Measurements from ENCODE around the gene KREMEN1. TPM values are rescaled to one million over a fixed set of nuclear protein-coding genes. Genes with fewer than 3 reads are reported as not detected.
A peak's percentile ranks its signal among the peaks of the same experiment; 100 is the strongest.

KREMEN1 gene
- total and polyA plus RNA-seq, 8 donors, result 24.6 to 49.7 (median 33.6) TPM

DNA sequence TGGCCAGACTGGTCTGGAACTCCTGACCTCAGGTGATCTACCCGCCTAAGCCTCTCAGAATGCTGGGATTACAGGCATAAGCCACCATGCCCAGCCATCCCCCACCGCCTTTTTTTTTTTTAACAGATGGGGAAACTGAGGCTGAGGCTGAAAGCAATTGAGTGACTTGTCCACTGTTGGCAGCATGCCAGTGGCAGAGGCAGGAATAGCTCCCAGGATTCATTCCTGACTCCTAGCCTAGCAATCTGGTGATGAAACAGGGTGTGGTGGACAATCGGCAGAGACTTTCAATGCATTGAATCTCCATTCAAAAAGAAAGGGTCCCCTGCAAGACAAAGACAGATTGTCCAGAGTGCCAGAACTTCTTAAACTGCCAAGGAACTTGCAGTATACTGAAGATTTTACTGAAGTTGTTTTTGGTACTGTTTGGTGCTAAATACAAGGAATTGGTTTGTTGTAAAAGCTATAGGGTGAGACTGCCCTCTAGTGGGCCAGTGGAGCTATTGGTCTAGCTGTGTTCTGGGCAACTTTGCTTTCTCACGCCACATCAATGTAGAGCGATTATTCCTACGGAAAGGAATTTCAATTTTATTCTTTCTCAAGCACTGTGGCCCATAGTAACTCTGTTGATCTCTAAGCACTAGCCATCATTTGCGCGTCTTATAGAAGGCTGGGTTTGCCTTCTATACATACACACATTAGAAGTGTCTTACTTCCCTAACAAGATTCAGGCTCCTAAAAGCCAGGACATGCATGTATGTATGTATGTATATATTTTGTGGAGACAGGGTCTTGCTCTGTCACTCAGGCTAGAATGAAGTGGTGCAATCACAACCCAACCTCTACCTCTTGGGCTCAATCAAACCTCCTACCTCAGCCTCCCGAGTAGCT is 32.2 kb upstream of the KREMEN1 start:
- Histone ChIP-seq H3K4me3 (no peak overlapping the region), H3K27ac (peak overlapping the region in 1 of 2 donors; percentile 13), H3K27me3 (no peaks in the 10 kb centered on the region), H3K36me3 (no peaks in the 10 kb centered on the region), H3K9me3 (no peaks in the 10 kb centered on the region), H3K4me1 (peaks cover 14 to 21% of the 10 kb centered on the region in 2 donors)
- TF ChIP-seq, protein P1, sequence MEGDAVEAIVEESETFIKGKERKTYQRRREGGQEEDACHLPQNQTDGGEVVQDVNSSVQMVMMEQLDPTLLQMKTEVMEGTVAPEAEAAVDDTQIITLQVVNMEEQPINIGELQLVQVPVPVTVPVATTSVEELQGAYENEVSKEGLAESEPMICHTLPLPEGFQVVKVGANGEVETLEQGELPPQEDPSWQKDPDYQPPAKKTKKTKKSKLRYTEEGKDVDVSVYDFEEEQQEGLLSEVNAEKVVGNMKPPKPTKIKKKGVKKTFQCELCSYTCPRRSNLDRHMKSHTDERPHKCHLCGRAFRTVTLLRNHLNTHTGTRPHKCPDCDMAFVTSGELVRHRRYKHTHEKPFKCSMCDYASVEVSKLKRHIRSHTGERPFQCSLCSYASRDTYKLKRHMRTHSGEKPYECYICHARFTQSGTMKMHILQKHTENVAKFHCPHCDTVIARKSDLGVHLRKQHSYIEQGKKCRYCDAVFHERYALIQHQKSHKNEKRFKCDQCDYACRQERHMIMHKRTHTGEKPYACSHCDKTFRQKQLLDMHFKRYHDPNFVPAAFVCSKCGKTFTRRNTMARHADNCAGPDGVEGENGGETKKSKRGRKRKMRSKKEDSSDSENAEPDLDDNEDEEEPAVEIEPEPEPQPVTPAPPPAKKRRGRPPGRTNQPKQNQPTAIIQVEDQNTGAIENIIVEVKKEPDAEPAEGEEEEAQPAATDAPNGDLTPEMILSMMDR (IDR thresholded peaks at IDR 0.05), result peak; percentile 96 to 97
- intact Hi-C loops (cut with DNase I), result loop anchor here in 1 of 2 donors (5.0 kb wide), 1 partner anchor 183 kb away; no protein-coding TSS in a partner anchor
- ATAC-seq, result peak; percentile 87
- peak in 3 of 4 donors; percentile 55 to 89 (median 78) for DNase-seq

DNA sequence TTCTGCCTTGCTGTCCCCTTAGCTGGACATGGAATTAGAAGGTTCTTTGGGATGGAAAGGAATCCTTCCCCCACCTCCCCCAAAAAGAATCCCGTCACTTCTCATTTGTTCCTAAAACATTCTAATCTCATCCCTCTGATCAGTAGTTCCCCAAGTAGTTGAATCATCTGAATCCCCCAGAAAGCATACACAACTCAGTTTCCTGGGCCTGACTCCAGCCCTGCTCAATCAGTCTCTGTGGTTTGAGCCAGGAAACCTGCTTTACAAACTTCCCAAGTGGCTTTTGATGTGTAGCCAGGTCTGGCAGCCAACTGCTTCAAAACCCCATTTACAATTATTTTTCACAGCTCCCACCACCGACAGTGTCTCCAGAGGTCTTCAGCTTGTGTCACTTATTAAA is 31.4 kb upstream of the KREMEN1 start:
- ATAC-seq (peak; percentile 55), DNase-seq (peak in 1 of 4 donors; percentile 53)
- peaks cover 14 to 21% of the 10 kb centered on the region in 2 donors for H3K4me1 ChIP-seq
- TF ChIP-seq, protein P1 (IDR thresholded peaks at IDR 0.05), result no peak
- H3K9me3 ChIP-seq, result no peaks in the 10 kb centered on the region
- H3K4me3 ChIP-seq, result no peak overlapping the region
- intact Hi-C loops (cut with DNase I), result loop anchor here in 1 of 2 donors (5.0 kb wide), 1 partner anchor 184 kb away; no protein-coding TSS in a partner anchor
- H3K27ac ChIP-seq, result peak overlapping the region in 1 of 2 donors; percentile 13
- H3K36me3 ChIP-seq, result peaks cover 0 to 3% of the 10 kb centered on the region in 2 donors
- H3K27me3 ChIP-seq, result no peaks in the 10 kb centered on the region

DNA sequence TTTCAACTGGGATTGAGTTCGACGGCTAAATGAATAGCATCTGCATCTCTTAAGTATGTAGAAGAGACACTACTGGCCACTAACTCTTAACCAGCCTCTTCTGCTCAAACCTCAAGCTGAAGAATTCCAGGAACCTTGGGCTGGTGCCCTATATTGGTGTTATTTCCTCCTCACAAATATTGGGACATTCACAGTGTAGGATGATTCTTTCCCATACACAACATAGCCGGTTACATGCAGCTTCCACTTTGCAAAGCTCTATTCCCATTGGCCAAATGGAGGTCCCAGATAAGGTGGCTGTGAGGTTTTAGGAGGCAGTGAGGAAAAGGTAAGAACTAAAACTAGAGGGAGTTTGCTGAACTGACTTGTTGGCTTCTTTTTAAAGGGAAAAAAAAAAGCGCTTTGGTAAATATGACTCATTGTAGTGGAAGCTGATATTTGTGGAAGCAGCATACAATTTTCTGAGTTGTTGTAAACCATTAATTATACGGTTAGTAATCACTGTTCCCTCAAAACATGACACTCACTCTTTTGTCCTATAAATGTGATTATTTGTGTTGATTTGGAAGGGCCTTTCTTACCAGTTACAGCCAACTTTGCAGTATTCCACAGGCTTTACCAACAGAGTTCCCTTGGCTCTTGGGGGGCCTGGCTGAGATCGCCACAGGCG is 28.8 kb upstream of the KREMEN1 start:
- H3K9me3 ChIP-seq, result no peaks in the 10 kb centered on the region
- DNase-seq, result no peak
- intact Hi-C loops (cut with DNase I), result loop anchor here in 1 of 2 donors (5.0 kb wide), 1 partner anchor 187 kb away; no protein-coding TSS in a partner anchor
- H3K27ac ChIP-seq, result peak overlapping the region; percentile 57 to 85
- ATAC-seq, result peak; percentile 3
- H3K4me3 ChIP-seq, result no peak overlapping the region
- TF ChIP-seq, protein P1 (IDR thresholded peaks at IDR 0.05), result no peak
- peaks cover 14 to 15% of the 10 kb centered on the region in 2 donors for H3K4me1 ChIP-seq
- H3K36me3 ChIP-seq, result peaks cover 0 to 19% of the 10 kb centered on the region in 2 donors
- H3K27me3 ChIP-seq, result no peaks in the 10 kb centered on the region

DNA sequence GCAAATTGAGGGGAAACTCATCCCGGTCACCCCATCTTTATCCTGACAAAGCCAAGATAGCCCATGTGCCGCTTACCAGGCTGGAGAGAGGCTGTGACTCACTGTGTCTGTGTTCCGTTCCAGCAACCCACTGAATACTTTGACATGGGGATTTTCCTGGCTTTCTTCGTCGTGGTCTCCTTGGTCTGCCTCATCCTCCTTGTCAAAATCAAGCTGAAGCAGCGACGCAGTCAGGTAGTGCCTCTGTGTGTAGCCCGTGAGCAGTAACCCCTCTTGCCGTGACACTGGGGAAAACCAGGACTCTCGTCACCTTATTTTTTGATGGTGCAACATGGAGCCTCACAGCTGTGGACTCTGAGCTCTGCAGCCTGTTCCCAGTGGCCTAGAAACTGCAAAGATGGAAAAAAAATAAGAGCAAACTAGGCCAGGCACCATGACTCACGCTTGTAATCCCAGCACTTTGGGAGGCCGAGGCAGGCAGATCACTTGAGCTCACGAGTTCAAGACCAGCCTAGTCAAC is 28.1 kb upstream of the KREMEN1 start:
- Histone ChIP-seq H3K27ac (peak overlapping the region; percentile 57 to 85), H3K4me3 (no peak overlapping the region), H3K36me3 (peaks cover 0 to 25% of the 10 kb centered on the region in 2 donors), H3K27me3 (no peaks in the 10 kb centered on the region), H3K4me1 (peaks cover 14 to 15% of the 10 kb centered on the region in 2 donors), H3K9me3 (no peaks in the 10 kb centered on the region)
- DNase-seq (no peak), ATAC-seq (peak; percentile 15)
- TF ChIP-seq, protein P1 (IDR thresholded peaks at IDR 0.05), result no peak
- intact Hi-C loops (cut with DNase I), result loop anchor here in 1 of 2 donors (5.0 kb wide), 1 partner anchor 187 kb away; no protein-coding TSS in a partner anchor
